OCI-LY1 (cell line): ENCODE measurements around the gene INPP5B.

Experiments used
- CTCF ChIP-seq: fragments of 200-600 bp; sonication (generic), shearing (Covaris generic); IDR thresholded peaks from 2 replicates; pipeline ENCODE4 v1.5.1; 2017; ENCODE audit warnings: mild to moderate bottlenecking, antibody characterized with exemption, low read length, moderate library complexity, mixed read lengths
- EZH2 ChIP-seq: fragments of 200-600 bp; sonication (generic), shearing (Covaris generic); IDR thresholded peaks from 2 replicates; pipeline ENCODE4 v1.8.0; 2017; ENCODE audit warnings: borderline replicate concordance, mixed run types, mild to moderate bottlenecking, antibody characterized with exemption, low read length, moderate library complexity, mixed read lengths

GRCh38 chr1:37948841-37949240 lies 2.0 kb upstream of the INPP5B start:
- TF ChIP-seq CTCF (no peak), EZH2 (no peak)
